NB4 (cell line): ENCODE data around the gene TMED3.
"Not testable (repeated sequence)": the region's sequence is repeated elsewhere in the genome, so short reads cannot be mapped to it uniquely, and the experiment has no call there.

Experiments
- DNase-seq: peaks from one replicate; pipeline ENCODE4 v3.0.0; 2010; ENCODE audit warnings: low read depth
- H3K4me3 ChIP-seq: one replicate; pipeline ENCODE4 v1.5.1; 2011; ENCODE audit warnings: mild to moderate bottlenecking, low read depth, low read length, moderate library complexity
- MYC ChIP-seq: IDR thresholded peaks from 2 replicates; pipeline ENCODE4 v1.6.1; 2011; ENCODE audit warnings: low read depth, low read length
- POLR2A ChIP-seq: IDR thresholded peaks from 2 replicates; pipeline ENCODE4 v1.6.1; 2011; ENCODE audit warnings: mild to moderate bottlenecking; ENCODE audit not compliant: insufficient read length; ENCODE audit errors: extremely low read depth
- TF ChIP-seq, protein P1 (sequence below): IDR thresholded peaks from 2 replicates; pipeline ENCODE4 v1.6.1; 2011; ENCODE audit warnings: low read depth, low read length
- TF ChIP-seq, protein P2 (sequence below): IDR thresholded peaks from one replicate; pipeline ENCODE4 v1.5.1; 2012; ENCODE audit warnings: low read depth, low read length

Gene TMED3

DNA sequence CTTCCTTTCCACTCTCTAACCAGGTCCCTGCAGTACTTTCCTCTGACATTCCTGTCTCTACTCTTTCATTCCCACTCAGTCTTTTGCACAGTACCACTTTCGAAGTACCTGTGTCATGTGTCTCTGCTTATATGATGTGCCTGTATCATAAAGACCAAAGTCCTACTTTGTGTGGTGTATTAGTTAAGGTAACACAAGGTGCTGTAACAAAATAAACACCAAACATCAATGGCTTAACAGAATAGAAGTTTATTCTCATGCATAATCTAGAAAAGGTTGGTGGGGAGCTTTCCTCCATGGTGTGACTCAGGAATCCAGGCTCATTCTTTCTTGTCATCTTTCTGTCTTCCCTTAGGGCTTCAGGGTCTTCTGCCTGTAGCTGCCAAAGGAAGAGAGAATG, 3.3 kb downstream of the TMED3 start:
- no peak overlapping the region for H3K4me3 ChIP-seq
- TF ChIP-seq, protein P1, sequence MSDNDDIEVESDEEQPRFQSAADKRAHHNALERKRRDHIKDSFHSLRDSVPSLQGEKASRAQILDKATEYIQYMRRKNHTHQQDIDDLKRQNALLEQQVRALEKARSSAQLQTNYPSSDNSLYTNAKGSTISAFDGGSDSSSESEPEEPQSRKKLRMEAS: no peak
- TF ChIP-seq, protein P2, sequence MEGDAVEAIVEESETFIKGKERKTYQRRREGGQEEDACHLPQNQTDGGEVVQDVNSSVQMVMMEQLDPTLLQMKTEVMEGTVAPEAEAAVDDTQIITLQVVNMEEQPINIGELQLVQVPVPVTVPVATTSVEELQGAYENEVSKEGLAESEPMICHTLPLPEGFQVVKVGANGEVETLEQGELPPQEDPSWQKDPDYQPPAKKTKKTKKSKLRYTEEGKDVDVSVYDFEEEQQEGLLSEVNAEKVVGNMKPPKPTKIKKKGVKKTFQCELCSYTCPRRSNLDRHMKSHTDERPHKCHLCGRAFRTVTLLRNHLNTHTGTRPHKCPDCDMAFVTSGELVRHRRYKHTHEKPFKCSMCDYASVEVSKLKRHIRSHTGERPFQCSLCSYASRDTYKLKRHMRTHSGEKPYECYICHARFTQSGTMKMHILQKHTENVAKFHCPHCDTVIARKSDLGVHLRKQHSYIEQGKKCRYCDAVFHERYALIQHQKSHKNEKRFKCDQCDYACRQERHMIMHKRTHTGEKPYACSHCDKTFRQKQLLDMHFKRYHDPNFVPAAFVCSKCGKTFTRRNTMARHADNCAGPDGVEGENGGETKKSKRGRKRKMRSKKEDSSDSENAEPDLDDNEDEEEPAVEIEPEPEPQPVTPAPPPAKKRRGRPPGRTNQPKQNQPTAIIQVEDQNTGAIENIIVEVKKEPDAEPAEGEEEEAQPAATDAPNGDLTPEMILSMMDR: no peak
- TF ChIP-seq POLR2A (no peak), MYC (no peak)
- no peak for DNase-seq

DNA sequence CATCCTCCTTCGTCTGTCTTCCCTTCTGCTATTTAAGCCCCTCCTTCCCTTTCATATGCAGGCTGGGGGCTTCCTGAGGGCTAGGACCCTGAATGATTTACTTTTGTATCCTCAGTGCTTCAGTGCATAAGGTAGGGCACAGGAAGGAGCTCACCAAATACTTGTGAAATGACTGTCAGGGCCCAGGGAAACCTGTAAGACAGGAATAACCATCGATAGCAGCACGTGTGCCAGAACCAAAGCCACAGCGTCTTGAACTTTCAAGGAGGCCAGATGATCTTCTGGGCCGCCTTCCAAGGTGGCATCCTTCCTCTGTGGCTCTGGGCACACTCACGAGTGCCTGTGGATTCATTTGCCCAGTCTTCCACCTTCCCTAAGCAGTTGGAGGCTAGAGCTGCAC, 3.9 kb downstream of the TMED3 start:
- no peak for DNase-seq
- no peak overlapping the region for H3K4me3 ChIP-seq
- TF ChIP-seq, protein P2: no peak
- TF ChIP-seq POLR2A (no peak), MYC (no peak)
- TF ChIP-seq, protein P1: no peak

DNA sequence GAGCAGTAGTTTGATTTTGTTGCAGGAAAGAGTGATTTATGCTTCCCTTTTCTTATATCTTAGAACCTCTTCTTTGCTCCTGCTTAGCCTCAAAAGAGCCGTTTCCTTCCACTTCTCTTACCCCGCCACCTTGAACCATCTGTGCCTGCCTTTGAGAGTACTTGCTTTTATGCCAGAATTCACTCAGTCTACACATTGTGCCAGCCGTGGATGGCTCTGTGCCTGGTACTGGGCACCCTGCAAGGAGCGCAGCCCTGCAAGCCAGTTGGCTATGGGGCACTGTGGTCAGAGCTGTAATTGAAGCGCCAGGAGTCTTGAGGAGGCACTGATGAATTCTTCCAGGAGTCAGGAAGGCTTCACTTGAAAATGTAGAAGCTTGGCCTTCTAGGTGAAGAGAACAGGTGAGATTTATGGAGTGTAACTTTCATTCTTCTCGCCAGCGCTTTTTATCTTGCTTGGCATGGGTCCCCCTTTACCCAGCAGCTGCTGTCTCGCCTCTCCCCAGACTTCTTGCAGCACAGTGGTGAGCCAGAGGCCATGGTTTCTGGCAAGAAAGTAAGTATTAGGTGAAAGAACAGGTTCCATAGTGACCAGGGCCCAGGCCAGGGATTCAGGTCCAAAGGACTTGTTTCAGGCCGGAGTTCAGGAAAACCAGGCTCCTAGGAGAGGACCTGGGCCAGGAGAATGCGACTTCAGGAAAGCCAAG, 4.9 kb downstream of the TMED3 start:
- no peak for DNase-seq
- TF ChIP-seq, protein P2: no peak
- TF ChIP-seq MYC: no peak
- no peak for TF ChIP-seq POLR2A
- TF ChIP-seq, protein P1: no peak

DNA sequence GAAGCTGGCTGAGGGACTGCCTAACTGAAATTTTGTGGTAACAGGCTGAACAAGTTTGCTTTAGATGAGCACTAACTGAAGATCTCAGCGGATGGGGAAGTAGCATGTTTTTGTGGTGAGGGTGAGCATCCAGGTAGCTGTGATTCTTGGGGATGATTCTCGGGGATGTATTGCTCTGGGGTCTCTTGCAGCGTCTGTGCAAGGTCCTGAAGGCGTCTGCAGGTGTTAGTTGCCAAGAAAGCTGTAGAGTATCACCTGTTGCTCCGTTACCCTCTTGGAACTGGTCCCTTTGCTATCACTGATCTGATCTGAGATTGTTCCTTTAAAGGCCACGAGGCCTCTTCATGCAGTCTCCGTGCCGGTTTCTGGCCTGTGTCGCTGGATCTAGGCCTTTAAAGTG, 6.0 kb downstream of the TMED3 start:
- TF ChIP-seq POLR2A (no peak), MYC (no peak)
- TF ChIP-seq, protein P1: no peak
- TF ChIP-seq, protein P2: no peak
- no peak overlapping the region for H3K4me3 ChIP-seq
- DNase-seq: no peak

More for the DNA sequence above, 4.9 kb downstream of the TMED3 start:
- H3K4me3 ChIP-seq: no peak overlapping the region

DNA sequence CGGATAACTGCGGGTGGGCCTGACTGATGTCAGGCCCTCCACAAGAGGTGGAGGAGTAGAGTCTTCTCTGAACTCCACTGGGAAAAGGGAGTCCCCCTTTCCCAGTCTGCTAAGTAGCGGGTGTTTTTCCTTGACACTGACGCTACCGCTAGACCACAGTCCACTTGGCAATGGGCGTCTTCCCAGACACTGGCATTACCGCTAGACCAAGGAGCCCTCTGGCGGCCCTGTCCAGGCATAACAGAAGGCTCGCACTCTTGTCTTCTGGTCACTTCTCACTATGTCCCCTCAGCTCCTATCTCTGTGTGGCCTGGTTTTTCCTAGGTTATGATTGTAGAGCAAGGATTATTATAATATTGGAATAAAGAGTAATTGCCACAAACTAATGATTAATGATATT, 9.1 kb downstream of the TMED3 start:
- not testable (repeated sequence) for DNase-seq, H3K4me3 ChIP-seq

DNA sequence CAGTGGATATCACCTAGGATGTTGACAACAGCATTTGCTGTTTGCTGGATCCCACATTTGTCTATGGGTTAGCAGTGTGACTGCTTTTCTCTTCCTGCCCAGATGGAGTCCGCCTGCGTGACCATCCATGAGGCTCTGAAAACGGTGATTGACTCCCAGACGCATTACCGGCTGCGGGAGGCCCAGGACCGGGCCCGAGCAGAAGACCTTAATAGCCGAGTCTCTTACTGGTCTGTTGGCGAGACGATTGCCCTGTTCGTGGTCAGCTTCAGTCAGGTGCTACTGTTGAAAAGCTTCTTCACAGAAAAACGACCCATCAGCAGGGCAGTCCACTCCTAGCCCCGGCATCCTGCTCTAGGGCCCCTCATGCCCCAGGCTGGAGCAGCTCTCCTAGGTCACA, 11.0 kb downstream of the TMED3 start:
- H3K4me3 ChIP-seq: no peak overlapping the region
- TF ChIP-seq, protein P2: no peak
- TF ChIP-seq, protein P1: no peak
- no peak for TF ChIP-seq MYC
- TF ChIP-seq POLR2A: no peak
- DNase-seq: no peak
